ENCODE data around the gene ZBTB21. TPM values are rescaled to one million over a fixed set of nuclear protein-coding genes. Genes with fewer than 3 reads are reported as not detected.

Gene ZBTB21
- total and polyA plus RNA-seq, 2 experiments from 2014 or later = 10.0 to 11.0 TPM

GRCh38 chr21:42027085-42027821, 17.1 kb upstream of the ZBTB21 start (continued):
- TF ChIP-seq, protein P1, sequence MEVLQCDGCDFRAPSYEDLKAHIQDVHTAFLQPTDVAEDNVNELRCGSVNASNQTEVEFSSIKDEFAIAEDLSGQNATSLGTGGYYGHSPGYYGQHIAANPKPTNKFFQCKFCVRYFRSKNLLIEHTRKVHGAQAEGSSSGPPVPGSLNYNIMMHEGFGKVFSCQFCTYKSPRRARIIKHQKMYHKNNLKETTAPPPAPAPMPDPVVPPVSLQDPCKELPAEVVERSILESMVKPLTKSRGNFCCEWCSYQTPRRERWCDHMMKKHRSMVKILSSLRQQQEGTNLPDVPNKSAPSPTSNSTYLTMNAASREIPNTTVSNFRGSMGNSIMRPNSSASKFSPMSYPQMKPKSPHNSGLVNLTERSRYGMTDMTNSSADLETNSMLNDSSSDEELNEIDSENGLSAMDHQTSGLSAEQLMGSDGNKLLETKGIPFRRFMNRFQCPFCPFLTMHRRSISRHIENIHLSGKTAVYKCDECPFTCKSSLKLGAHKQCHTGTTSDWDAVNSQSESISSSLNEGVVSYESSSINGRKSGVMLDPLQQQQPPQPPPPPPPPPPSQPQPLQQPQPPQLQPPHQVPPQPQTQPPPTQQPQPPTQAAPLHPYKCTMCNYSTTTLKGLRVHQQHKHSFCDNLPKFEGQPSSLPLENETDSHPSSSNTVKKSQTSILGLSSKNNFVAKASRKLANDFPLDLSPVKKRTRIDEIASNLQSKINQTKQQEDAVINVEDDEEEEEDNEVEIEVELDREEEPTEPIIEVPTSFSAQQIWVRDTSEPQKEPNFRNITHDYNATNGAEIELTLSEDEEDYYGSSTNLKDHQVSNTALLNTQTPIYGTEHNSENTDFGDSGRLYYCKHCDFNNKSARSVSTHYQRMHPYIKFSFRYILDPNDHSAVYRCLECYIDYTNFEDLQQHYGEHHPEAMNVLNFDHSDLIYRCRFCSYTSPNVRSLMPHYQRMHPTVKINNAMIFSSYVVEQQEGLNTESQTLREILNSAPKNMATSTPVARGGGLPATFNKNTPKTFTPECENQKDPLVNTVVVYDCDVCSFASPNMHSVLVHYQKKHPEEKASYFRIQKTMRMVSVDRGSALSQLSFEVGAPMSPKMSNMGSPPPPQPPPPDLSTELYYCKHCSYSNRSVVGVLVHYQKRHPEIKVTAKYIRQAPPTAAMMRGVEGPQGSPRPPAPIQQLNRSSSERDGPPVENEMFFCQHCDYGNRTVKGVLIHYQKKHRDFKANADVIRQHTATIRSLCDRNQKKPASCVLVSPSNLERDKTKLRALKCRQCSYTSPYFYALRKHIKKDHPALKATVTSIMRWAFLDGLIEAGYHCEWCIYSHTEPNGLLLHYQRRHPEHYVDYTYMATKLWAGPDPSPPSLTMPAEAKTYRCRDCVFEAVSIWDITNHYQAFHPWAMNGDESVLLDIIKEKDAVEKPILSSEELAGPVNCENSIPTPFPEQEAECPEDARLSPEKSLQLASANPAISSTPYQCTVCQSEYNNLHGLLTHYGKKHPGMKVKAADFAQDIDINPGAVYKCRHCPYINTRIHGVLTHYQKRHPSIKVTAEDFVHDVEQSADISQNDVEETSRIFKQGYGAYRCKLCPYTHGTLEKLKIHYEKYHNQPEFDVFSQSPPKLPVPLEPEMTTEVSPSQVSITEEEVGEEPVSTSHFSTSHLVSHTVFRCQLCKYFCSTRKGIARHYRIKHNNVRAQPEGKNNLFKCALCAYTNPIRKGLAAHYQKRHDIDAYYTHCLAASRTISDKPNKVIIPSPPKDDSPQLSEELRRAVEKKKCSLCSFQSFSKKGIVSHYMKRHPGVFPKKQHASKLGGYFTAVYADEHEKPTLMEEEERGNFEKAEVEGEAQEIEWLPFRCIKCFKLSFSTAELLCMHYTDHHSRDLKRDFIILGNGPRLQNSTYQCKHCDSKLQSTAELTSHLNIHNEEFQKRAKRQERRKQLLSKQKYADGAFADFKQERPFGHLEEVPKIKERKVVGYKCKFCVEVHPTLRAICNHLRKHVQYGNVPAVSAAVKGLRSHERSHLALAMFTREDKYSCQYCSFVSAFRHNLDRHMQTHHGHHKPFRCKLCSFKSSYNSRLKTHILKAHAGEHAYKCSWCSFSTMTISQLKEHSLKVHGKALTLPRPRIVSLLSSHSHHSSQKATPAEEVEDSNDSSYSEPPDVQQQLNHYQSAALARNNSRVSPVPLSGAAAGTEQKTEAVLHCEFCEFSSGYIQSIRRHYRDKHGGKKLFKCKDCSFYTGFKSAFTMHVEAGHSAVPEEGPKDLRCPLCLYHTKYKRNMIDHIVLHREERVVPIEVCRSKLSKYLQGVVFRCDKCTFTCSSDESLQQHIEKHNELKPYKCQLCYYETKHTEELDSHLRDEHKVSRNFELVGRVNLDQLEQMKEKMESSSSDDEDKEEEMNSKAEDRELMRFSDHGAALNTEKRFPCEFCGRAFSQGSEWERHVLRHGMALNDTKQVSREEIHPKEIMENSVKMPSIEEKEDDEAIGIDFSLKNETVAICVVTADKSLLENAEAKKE (CRISPR knock-in tag; IDR thresholded peaks at IDR 0.05) = no peak
- no peak for TF ChIP-seq ZNF114 (CRISPR knock-in tag; IDR thresholded peaks at IDR 0.05)
- no peak for TF ChIP-seq EZH2 (IDR thresholded peaks at IDR 0.05; ENCODE audit: low read depth, unreplicated experiment)
- TF ChIP-seq REST (IDR thresholded peaks at IDR 0.05; ENCODE audit: unreplicated experiment) = no peak
- no peak for TF ChIP-seq CREB1 (CRISPR knock-in tag; IDR thresholded peaks at IDR 0.05; ENCODE audit: low read depth)
- TF ChIP-seq ZNF331 (CRISPR knock-in tag; IDR thresholded peaks at IDR 0.05; ENCODE audit: low read depth) = no peak
- no peak for TF ChIP-seq POLR2AphosphoS5 (IDR thresholded peaks at IDR 0.05; ENCODE audit: low read depth)
